IPS-18c (cell line): ENCODE results near the gene ST6GAL1.
"Not testable (repeated sequence)": the region's sequence is repeated elsewhere in the genome, so short reads cannot be mapped to it uniquely, and the experiment has no call there.

Source experiments
- H3K4me3 ChIP-seq: 2 replicates; pipeline ENCODE4 v1.7.0; 2013; ENCODE audit warnings: low read depth, mild to moderate bottlenecking, low read length, moderate library complexity; ENCODE audit not compliant: insufficient read depth
- H3K9me3 ChIP-seq: one replicate; pipeline ENCODE4 v1.6.1; 2013; ENCODE audit warnings: mild to moderate bottlenecking, low read length, moderate library complexity; ENCODE audit not compliant: control insufficient read depth, insufficient read depth

Gene ST6GAL1

DNA sequence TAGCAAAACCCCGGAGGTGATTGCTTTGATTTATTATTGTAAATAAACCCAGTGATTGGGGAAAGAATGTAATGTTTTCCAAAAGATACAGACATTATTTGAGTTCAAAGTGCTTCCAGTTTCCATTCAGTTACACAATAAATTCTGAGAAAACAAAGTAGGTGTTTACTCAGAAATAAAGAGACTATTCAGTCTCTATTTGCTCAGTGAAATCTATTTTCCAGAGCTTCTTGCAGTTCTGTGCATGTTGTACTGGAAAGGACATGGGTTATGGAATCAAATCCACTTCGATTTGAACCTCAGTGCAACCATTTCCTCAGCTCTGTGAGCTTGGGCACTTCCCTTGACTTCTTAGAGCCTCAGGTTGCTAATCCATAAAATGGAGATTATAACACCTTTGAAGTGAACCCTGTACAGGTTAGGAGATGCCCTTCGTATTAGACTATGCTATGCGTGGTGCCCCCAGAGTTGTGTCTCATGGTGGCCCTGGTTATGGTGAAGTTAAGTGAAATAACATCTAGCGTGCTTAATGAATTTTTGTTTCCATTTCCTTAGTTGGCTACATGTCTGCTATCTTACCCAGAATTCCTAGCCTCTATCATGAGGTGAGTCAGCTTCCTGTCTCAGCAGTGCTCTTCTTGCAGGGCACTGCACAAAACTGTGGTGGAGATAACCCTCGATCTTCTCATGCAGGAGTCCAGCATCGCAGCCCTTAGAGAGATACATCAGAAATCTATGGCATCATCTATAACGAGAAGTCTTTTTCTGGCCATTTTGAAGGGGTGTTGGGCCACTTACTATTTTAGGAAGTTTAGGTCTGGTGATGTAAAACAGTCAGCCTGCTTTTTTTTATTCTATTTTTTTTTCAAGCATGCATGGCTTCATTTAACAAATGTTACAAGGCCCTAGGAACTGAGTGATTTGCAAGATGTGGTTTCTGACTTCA is 111.3 kb downstream of the ST6GAL1 start:
- Histone ChIP-seq H3K9me3 (no peaks in the 10 kb centered on the region), H3K4me3 (no peak overlapping the region)

- H3K9me3 ChIP-seq: no peaks in the 10 kb centered on the region
- H3K4me3 ChIP-seq: no peak overlapping the region
These were observed 112.0 kb downstream of the ST6GAL1 start for GRCh38 chr3:187042346-187042745.

DNA sequence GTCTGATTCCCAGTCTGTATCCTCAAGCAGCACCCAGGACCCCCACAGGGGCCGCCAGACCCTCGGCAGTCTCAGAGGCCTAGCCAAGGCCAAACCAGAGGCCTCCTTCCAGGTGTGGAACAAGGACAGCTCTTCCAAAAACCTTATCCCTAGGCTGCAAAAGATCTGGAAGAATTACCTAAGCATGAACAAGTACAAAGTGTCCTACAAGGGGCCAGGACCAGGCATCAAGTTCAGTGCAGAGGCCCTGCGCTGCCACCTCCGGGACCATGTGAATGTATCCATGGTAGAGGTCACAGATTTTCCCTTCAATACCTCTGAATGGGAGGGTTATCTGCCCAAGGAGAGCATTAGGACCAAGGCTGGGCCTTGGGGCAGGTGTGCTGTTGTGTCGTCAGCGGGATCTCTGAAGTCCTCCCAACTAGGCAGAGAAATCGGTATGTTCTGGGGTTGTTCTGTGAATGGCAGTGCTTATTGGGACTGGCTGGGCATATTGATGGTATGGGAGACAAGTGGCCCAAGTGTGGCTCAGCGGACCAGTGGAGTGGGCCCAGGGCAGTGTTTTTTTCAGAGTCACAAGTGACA is 112.6 kb downstream of the ST6GAL1 start:
- H3K4me3 ChIP-seq: no peak overlapping the region
- no peaks in the 10 kb centered on the region for H3K9me3 ChIP-seq

- H3K9me3 ChIP-seq: no peaks in the 10 kb centered on the region
- no peak overlapping the region for H3K4me3 ChIP-seq
These were observed 113.9 kb downstream of the ST6GAL1 start for GRCh38 chr3:187044206-187044605.

- H3K4me3 ChIP-seq: no peak overlapping the region
- H3K9me3 ChIP-seq: no peaks in the 10 kb centered on the region
These were observed 114.7 kb downstream of the ST6GAL1 start for GRCh38 chr3:187044867-187045552.

GRCh38 chr3:187046033-187046432 is 115.7 kb downstream of the ST6GAL1 start:
- Histone ChIP-seq H3K9me3 (no peaks in the 10 kb centered on the region), H3K4me3 (no peak overlapping the region)

DNA sequence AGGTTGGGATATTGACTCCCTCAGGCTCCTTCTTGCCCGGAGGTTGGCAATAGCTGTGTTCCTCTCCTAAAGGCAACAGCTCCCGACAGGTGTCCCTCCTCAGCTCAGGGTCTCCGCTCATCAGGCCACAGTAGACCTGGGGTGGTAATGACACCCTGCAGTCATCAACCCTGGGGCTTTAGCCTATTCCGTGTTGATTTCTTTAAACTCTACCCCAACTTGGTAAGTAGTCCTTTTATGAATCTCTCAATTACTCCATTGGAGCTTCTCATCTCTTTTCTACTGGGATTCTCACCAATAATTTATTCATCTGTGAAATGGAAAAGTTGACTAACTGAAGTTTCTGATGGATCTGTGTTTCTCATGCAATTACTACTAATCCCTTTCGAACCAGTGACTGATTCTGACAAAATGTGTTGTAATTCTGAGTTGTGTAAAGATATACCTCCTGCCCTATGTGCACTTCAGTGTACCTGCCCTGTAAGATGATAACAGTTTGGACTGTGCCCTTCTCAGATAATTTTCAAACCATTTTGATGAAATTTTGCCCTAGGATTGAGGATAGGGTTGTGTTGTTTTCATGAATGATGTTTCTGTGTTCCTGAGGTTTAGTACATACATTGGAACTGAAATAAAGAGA is 119.3 kb downstream of the ST6GAL1 start:
- Histone ChIP-seq H3K9me3 (peaks cover 2% of the 10 kb centered on the region), H3K4me3 (no peak overlapping the region)

DNA sequence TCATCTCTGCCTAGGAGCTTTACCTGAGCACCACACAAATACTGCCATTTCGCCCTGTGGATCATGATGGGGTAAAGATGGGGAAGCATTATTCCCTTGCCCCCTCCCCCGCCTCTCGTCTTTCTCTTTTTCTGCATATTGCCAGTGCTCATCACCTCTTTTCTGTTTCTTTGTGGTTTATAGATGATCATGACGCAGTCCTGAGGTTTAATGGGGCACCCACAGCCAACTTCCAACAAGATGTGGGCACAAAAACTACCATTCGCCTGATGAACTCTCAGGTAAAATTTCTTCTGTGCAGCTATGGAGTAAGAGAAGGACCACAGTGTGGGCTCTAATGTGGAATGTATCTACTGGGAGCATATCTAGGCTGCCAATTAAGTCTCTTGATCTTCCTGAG is 120.7 kb downstream of the ST6GAL1 start:
- H3K9me3 ChIP-seq: peaks cover 2% of the 10 kb centered on the region
- H3K4me3 ChIP-seq: no peak overlapping the region

DNA sequence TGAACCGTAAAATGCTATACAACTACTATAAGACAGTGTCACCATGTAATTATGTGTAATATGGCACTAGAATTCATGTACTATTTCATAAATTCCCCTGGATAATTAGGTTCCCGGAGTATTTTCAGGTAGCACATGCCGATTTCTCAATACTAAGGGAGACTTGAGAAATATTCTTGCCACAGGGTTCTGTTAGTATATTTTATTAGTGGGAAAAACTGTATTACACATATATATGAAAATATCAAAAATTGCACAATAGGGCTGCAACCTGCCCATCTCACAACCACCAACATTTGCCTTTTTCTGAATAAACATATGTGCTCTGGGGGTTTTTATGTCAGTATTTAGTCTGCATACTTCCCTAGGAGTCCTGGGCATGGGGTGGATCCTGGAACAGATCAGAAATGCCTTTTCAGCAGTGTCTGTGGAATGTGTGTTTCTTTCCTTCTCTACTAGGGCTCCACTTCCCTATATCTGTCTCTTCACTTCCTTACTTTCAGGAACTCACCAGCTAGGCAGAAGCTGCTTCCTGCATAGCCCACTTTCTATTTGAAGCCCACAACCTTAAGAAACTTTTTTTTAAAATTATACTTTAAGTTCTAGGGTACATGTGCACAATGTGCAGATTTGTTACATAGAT is 121.5 kb downstream of the ST6GAL1 start:
- H3K9me3 ChIP-seq: peaks cover 2% of the 10 kb centered on the region

GRCh38 chr3:187052427-187052826 is 122.1 kb downstream of the ST6GAL1 start:
- H3K4me3 ChIP-seq, H3K9me3 ChIP-seq: not testable (repeated sequence)

More for the DNA sequence above, 121.5 kb downstream of the ST6GAL1 start:
- H3K4me3 ChIP-seq: no peak overlapping the region

DNA sequence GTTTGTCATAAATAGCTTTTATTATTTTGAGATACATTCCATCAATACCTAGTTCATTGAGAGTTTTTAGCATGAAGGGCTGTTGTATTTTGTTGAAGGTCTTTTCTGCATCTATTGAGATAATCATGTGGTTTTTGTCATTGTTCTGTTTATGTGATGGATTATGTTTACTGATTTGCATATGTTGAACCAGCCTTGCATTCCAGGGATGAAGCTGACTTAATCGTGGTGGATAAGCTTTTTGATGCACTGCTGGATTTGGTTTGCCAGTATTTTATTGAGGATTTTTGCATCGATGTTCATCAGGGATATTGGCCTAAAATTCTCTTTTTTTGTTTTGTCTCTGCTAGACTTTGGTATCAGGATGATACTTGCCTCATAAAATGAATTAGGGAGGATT is 124.1 kb downstream of the ST6GAL1 start:
- peaks cover 12% of the 10 kb centered on the region for H3K9me3 ChIP-seq
- H3K4me3 ChIP-seq: not testable (repeated sequence)

- peaks cover 12% of the 10 kb centered on the region for H3K9me3 ChIP-seq
- not testable (repeated sequence) for H3K4me3 ChIP-seq
These were observed 127.5 kb downstream of the ST6GAL1 start for GRCh38 chr3:187057803-187058202.

GRCh38 chr3:187061748-187062147 is 131.4 kb downstream of the ST6GAL1 start:
- peaks cover 10% of the 10 kb centered on the region for H3K9me3 ChIP-seq
- H3K4me3 ChIP-seq: no peak overlapping the region

- Histone ChIP-seq H3K4me3 (no peak overlapping the region), H3K9me3 (peaks cover 4% of the 10 kb centered on the region)
These were observed 132.3 kb downstream of the ST6GAL1 start for GRCh38 chr3:187062526-187063177.

DNA sequence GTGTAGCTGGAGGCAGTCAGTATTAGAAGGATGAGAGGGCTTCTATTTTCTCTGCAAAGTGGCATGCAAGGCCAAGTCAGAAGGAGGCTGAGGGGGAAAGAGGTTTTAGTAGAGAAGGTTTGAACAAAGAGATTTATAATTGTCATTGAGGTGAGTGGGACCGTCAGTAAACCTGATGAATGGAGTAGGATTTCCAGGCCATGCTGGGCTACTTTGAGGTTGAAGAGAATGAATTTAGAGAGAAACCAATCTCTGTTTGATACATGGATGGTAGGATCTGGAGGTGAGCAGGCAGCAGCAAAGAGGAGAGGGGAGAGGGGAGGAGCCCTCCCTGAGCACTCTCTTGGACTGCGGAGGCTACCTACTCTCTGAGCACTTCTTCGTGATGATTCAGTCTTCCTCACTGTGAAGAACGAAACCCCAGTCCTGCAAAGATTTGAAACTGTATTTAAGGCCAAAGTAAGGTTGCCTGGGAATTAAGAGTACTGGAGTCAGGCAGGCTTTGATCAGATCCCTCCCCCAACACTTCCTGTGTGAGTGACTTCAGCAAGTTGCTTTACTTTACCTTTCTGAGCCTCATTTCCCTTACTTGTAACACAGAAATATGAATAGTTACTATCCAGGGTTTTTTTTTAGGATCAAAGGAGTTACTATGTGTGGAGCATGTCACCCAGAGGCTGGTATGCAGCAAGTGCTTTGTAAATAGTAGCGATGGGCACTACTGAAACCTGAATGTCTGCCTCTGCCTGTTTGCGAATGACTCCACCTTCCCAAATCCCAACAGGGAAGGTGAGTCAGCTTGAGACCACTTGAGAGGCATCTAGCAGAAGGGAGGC is 133.2 kb downstream of the ST6GAL1 start:
- no peak overlapping the region for H3K4me3 ChIP-seq
- H3K9me3 ChIP-seq: no peaks in the 10 kb centered on the region
